HG03520 (cell line): Measurements from ENCODE around the gene NCAPD3.
A peak's percentile ranks its signal among the peaks of the same experiment; 100 is the strongest.
"Not testable (repeated sequence)": the region's sequence is repeated elsewhere in the genome, so short reads cannot be mapped to it uniquely, and the experiment has no call there.

Experiments used
- ATAC-seq: cut with Tn5 transposase; IDR thresholded peaks from one replicate; pipeline ENCODE4 v1.9.1; 2021; ENCODE audit warnings: mild to moderate bottlenecking, moderate library complexity; ENCODE audit not compliant: unreplicated experiment

NCAPD3 gene

DNA sequence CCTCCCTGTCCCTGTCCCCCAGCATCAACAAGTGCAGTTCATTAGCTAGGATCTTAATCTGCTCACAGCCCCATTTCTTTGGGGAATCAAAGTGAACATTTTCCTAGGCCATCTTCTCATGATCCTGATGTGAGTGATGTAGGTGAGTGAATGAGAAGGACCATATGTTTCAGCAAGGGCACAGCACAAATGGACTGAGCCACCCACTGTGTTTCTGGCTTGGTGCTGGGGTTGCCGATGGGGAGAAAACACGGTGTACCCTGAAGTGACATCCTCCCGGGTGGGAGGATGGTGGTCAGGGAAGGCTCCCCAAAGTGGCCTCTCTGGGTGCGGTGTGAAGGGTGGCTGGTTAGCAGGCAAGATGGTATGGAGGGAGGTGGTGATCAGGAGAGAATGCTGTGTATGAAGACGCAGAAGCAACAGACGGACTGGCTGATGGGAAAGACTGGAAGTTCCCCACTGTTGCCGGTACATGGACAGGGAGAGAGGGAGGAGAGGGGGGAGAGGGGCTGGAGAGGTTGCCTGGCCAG is 82.7 kb downstream of the NCAPD3 start:
- ATAC-seq, result no peak

DNA sequence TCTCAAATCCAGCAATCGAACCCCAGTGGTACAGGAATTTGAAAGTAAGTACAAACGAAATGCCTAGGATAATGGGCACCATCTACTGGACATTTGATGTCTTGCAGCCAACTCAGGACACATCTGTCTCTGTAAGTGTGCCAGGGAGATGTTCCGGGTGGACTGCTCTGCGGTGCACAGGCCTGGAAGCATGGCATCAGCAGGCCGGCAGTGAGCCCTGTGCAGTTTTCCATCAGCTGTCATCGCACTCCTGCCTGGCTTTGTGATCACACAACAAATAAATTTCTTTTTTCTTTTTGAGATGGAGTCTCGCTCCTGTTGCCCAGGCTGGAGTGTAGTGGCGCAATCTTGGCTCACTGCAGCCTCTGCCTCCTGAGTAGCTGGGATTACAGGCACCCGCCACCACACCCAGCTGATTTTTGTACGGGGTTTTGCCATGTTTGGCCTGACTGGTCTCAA is 83.9 kb downstream of the NCAPD3 start:
- ATAC-seq, result peak; percentile 77

DNA sequence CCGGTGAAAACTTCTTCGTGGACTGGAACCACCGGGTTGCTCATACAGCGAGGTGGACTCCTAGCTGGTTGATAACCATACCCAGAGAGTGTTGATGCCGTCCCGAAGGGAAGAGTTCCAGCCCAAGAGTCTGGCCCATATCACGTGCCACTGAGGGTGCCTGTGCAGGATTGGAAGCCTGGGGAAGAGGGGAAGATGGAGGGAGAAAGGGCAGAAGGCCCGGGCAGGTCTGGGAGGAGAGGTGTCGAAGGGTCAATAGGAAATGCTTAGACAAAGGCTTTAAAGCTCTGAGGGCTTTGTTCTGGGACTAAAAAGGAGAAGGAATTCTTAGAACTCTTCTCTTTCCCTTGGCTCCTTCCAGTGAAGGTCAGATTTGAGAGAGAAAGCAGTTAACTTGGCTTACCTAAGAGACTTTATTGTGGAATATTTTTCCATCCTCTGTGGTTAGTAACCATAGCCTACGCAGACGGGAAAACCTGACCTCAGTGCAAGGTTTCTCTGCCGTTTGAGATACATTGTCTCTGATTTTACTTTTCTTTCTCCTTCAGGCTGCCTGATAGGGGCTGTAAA is 84.4 kb downstream of the NCAPD3 start:
- ATAC-seq, result no peak

DNA sequence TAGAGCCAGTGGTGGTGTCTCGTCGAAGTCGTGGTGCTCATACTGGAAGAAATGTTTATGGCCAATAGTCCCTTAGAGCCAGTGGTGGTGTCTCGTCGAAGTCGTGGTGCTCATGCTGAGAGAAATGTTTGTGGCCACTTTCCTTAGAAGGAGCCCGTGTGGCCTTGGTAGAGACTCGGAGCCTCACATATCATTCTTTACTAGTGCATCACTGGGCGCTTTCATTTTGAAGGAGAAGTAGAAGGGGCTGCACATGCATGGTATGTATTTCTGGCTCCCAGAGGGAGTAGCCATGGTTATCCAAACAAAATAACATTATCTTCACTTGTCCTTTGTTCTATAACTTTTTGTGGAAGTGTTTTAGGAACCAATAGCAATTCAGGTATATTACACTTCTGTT is 85.4 kb downstream of the NCAPD3 start:
- no peak for ATAC-seq

DNA sequence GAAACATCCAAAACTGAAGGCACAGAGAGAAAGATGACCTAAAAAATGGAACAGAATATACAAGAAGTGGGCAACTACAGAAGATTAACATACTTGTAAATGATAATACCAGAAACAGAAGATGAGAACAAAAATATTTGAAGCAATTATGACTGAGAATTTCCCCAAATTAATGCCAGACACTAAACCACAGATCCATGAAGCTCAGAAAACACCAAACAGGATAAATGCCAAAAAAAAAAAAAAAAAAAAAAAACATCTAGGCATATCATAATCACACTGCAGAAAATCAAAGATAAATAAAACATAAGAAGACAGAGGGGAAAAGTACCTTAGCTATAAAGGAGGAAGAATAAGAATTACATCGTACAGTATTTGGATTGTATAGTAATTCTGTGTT is 89.6 kb downstream of the NCAPD3 start:
- no peak for ATAC-seq

DNA sequence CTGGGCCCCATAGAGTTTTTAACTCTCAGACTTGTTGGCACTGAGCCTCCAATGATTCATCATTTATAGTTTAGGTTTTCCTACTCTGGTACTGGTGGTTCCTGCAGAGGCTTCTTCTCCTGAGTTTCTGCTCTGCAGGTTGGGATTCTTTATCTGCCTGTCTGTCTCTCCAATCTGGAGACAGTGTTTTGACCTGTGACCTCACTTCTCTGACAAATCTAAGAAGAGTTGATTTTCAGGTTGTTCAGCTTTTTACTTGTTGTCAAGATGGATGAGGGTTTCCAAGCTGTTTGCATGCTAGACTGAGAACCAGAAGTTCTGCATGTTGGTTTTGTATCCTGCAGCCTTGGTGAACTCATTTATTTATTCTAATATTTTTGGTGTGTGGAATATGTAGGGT is 91.0 kb downstream of the NCAPD3 start:
- no peak for ATAC-seq

DNA sequence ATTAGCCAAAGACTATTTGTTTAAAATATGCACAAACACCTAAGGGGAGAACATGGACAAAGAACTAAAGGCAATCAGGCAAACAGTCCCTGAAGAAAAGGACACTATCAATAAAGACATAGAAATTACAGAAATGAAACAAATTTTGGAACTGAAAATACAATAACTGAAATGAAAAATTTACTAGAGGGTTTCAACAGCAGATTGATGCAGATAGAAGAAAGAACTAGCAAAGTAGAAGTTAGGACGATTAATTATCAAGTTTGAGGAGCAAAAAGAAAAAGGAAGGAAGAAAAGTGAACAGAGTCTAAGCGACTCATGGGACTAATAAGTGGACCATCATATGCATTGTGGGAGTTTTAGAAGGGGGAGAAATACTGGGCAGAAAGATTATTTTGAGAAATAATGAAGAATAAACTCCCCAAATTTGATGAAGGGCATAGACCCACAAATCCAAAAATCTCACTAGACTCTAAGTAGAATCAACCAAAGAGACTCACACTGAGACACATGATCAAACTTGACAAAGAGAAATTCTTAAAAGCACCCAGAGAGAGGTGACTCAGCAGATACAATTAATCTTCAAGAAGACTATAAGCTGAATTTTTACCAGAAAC is 92.0 kb downstream of the NCAPD3 start:
- no peak for ATAC-seq

DNA sequence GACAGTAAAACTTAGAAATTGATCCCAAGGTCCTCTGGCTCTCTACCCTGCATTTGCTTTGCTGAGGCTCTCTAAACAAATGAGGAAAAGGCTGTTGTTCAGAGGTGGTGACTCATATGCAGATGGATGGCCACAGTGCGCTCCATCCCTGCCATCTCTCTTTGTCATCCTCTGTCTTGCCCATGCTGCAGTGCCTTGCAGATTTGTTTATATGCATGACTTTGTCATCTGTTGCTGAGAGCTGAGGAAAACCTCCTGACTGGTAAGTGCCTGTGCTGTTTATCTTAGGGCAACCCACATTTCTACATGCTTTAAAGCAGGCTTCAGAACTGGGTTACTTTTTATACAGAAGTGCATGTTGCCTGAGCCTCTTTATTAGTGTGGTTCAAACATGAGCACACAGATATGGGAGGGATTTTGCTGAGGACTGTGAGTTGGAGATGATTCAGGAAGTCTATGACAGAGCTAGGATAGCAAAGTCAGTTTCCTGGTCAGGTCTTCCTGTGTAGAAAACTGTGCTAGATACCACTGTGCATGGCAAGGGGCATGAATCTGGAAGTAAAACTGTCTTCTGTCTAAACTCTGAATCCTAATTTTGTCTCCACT is 97.4 kb downstream of the NCAPD3 start:
- ATAC-seq, result no peak

DNA sequence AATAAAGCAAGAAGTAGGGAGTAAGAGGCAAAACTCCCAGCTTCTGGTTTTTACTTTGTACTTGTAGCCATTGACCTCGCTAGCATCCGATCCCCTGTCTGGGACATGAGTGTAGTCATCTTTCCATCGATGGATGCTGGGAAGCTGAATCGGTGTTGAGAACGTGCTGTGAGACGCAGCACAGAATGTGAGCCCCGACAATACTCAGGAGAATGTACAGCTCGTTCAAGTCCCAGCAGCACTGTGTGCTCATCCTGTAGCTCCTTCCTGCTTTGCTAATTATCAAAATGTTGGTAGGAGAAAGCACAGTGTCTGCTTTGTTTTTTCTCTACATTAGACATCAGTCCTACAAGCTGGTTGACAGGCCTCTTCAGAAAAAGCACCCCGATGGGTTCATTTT is 98.3 kb downstream of the NCAPD3 start:
- ATAC-seq, result no peak

DNA sequence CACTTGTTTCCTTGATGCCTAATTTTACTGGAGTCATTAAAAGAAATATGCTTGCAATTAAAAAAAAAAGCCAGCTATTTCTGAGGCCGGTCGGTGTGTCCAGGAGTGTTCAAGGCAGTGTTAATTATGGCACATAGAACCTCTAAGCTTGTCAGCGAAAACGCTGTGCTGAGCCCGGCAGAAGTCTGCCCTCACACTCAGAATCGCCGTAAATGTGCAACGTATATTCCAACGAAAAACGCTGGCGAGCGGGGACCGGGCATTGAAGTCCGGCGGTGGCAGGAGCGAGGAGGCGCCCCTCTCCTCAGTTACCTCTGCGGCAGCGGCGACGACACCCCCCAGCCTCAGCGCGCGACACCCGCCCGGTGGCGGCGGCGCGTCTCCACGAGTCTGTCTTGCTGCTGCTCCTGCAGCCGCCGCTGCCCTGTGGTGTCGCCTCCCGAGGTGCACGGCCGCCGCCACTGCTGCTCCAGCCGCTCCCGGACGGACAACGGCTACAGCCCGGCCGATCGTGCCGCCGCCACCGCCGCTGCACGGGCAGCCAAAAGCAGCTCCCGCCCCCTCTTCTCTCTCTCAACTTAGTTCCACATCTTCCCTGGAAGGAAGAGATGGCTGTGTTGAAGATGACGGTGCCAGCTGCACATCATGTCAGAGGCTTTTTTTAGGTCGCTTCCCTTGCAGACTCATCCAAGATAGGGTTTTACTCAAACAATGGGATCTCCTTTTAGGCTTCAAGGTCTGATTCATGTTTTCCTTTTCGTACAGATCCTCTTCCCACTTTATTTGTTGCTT is 98.9 kb downstream of the NCAPD3 start:
- ATAC-seq, result no peak

DNA sequence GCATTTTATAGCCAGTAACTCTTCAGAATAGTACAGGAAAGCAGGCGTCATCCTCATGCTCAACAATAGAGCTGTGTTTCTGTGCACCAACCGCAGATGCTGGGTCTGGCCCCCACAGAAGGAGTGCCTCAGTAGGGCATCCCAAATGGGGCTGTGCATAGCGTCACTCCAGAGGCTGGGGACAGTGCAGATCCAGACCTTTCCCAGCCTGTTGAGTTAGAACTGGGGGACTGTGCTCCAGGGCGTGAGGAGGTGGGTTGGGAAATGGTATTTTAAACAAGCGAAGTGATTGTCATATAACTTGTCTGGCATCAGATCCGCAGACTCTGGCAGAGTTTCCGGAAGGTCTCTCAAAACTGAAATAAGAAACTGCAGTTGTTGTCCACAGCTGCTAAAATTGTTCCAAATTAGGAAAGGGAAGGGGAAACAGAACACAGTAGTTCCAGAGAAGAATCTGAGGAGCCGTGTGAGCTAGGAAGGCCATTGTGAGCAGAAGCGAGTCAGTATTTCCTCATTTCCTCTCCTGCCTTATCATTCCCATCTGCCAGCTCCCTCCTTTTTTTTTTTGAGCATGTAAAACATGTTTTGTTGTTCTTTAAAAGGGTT is 102.7 kb downstream of the NCAPD3 start:
- ATAC-seq, result no peak

DNA sequence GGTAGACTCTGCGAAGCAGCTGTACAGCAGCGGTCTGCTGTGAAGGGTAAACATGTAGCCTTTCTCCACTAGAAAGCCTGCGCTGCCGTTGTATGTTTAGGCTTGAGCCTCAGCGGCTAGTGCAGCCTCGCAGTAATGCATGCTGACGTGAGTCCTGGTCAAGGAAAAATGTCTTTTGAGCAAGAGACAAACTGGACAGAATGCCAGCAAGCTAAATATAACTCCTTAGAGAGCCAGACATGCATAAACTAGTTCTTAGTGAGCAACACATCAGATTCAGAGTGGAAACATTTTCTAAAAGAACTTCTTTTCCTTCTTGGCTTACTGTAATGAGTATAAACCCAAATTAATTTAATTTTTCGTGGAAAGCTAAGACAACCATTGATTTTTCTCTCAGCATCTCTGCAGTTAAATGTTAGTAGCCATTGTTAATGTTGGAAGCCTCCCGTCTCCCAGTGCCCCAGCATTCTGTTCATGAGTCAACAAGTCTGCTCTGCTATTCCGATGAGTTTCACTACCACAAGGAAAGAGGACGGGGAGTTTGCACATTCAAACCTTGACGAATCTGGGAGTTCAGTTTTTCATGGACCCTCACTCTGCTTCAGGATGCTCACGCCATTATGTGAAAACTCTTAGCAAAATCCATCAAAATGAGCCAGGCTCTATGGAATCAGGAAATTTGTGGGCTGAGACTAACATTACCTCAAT is 103.5 kb downstream of the NCAPD3 start:
- ATAC-seq, result no peak

DNA sequence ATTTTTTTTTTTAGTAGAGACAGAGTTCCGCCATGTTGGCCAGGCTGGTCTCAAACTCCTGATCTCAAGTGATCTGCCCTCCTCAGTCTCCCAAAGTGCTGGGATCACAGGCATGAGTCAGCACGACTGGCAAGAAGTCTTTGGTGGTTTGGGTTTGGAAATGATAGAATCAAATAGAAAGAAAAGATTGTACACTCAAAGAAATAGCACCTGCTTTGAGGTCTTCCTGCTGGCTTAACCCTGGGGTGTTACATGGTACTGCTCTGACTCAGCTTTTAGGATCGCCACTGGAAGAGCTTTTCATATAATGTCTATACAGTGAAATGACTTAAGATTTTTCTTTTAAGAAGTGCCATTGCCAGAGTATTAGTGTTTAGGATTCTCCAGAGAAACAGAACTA is 104.7 kb downstream of the NCAPD3 start:
- no peak for ATAC-seq

DNA sequence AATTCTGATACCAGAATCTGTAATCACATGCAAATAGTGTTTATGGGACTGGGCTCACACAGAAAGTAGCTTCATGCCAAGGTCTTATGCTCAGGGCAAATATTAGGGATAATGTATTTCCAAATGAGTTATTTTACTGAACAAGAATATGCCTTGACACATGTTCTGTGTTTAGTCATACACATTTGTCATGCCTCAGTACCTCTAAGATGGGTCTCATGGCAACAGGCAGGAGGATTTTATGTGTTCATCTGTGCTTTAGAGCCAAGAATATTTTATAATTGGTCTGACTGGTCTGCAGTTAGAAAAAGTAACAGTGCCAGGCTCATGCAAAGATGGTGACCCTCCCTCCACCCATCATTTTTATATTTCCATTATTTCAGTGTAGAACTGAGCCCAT is 105.8 kb downstream of the NCAPD3 start:
- no peak for ATAC-seq

DNA sequence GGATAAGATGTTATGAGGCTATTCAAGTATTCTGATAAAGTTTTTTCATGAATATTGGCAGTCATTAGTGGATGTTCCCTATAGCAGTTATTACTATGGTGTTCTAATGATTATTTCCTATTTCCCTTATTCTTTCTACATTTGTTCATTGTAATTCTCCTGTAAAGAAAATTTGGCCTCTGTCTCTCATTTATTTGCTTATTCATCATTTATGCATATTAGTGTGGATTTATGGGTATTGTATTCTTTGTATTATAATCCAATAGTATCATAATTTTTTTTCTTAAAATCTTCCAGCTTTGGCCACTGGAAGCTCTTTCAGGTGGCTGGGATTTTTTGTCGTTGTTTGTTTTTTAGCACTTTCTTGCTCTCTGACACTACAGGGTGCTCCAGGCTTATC is 107.6 kb downstream of the NCAPD3 start:
- no peak for ATAC-seq

DNA sequence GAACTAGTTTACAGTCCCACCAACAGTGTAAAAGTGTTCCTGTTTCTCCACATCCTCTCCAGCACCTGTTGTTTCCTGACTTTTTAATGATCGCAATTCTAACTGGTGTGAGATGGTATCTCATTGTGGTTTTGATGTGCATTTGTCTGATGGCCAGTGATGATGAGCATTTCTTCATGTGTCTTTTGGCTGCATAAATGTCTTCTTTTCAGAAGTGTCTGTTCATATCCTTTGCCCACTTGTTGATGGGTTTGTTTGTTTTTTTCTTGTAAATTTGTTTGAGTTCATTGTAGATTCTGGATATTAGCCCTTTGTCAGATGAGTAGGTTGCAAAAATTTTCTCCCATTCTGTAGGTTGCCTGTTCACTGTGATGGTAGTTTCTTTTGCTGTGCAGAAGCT is 110.0 kb downstream of the NCAPD3 start:
- ATAC-seq, result not testable (repeated sequence)

DNA sequence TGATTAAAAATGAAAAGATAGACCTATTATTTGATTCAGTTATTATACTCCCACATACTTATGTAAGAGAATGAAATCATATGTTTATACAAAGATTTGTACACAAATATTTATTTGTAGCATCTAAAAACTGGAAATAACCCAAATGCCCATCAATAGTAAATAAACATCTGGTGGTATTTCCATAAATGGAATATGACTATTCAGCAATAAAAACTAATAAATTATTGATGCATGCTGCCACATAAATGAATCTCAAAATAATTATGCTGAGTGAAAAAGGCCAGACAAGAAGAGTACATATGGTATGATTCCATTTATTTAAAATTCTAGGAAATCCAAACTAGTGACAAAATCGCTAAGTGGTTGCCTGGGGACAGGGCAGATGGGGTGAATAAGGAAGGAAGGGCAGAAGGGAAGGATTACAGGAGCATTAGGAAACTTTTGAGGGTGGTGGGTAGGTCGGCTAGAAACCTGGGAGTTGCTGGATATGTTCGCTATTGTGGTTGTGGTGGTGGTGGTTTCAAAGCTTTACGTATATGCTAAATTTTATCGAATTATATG is 113.4 kb downstream of the NCAPD3 start:
- ATAC-seq, result no peak
